NOMO-1 treated with dmso at 0.1 percent for 144 hours (cell line): ENCODE measurements around the gene TRAPPC3.

ENCODE experiments used
- DNase-seq: peaks from one replicate; lab custom pipeline; 2025; ENCODE audit not compliant: unreplicated experiment; lab: John Stamatoyannopoulos, UW

The TRAPPC3 gene

DNA sequence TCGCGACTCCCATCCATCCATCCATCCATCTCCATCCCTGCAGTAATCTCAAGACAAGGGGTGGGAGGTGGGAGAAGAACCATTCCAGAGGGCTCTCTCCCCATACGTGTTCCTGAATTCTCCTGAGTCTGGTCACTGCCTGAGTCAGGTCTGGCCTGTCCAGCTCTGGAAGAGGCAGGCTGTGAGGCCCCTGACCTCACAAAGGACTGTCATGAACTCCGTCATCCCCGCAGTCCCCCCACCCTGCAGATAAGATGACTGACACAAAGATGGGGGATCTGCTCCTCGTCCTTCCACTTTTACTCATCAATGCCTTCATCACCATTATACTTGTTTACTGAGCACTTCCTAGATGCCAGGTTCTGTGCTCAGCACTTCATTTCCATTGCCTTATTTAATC lies 5.0 kb upstream of the TRAPPC3 start:
- DNase-seq: no peak

DNA sequence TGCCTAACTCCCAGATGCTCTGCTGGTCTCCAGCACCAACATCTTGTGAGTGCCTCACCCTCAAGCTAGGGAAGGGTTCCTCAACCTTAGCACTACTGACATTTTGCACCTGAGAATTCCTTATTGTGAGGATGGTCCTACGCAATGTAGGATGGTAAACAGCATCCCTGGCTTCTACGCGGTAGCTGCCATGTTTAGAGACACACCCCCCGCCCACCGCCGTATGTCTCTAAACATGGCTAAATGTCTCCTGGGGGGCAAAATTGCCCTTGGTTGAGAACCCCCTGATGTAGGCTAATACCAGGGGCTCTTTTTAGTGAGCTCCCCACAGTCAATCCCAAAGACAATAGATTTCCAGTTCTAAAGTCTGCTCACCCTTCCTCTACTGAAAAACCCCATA lies 4.2 kb upstream of the TRAPPC3 start:
- DNase-seq: no peak

DNA sequence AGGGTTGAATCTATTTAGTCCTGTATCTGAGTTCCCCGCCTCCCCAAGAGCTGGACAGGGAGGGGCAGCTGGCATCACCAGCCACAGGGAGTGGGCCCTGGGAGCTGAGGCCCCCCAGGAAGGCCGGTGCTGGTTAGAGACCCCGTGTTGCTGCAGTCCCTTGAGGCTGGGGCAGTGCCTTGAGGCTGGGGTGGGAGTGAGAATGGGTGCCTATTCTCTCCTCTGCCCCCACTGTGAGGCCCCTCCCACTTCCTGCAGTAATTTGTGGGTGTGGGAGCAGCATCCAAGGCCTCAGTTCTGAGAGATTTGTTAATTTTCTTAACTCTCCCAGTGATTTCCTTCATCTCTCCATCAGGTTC lies 2.5 kb upstream of the TRAPPC3 start:
- no peak for DNase-seq

DNA sequence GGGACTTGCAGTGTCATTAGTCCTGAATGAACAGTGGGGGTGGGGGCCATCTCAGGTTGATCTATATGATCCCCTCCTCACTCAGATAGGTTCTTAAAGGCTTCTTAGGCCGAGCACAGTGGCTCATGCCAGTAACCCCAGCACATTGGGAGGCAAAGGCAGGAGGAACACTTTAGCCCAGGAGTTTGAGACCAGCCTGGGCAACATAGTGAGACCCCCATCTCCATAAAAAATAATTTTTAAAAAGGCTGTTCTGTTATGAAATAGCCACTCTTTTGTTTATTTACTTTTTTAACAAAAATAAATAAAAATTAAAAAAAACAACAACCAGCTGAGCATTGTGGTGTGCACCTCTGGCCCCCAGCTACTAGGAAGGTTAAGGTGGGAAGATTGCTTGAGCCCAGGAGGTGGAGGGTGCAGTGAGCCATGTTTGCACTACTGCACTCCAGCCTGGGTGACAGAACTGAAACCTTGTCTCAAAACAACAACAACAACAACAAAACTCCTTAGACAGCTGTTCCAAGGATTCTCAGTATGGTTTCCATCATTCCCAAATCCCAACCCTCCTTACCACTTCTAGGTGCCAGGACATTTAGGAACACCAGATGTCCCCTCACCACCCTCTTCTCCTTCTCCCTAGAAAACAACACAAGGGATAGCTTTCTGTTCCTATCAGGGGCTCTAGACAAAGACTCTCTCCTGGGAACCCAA lies 2.0 kb upstream of the TRAPPC3 start:
- DNase-seq: no peak

DNA sequence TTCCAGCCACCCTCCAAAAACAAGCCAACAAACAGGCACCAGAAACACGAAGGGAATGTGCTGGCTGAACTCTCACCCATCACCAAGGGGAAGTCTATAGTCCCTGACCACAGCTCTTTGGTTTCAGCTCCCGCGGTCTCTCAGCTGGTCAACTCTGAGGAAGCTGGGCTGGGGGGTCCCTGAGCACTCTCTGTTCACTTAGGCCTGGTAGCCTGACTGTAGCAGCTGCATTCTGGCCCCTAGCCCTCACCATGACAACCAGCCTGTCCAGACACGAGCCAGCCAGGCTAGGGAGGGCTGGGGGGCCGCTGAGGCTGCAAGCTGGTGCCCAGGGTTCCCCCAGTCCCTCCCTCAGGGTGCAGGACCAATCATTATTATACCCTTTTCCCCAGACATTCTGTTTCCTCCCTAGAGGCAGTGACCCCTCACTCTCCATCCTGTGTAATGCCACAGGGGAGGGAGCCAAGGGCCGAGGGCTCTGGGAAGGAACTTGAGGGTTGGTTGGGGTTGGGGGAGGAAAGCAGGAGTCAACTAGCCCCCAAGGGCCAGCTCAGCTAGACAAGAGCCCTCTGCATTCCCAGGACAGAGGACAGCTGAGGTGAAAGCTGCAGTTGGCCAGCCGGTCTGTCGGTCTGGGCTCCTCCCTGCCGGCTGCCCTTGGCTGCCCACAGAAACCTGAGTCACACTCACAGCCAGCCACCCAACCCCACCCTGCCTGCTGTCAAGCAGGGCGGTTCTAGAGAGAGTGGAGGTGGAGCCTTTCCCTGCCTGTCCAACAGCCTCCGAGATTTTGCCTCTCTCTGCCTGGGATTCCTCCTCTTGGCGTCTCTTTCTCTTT lies 1.2 kb upstream of the TRAPPC3 start:
- DNase-seq: peak; percentile 87

DNA sequence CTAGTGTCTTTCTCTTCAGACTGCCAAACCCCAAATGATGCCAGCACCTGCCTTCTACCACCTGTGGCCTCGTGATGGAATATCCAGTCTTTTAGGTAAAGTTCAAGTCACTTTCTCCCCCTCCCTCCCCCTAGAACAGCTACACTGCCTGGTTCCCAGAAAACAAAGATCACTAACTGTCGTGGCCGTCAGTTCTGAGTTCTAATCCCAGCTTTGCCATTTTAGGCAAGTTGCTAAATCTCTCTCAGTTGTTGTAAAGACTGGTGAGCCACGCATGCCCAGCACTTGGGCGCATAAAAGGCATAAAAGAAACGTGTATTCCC lies 648 bp upstream of the TRAPPC3 start:
- no peak for DNase-seq

DNA sequence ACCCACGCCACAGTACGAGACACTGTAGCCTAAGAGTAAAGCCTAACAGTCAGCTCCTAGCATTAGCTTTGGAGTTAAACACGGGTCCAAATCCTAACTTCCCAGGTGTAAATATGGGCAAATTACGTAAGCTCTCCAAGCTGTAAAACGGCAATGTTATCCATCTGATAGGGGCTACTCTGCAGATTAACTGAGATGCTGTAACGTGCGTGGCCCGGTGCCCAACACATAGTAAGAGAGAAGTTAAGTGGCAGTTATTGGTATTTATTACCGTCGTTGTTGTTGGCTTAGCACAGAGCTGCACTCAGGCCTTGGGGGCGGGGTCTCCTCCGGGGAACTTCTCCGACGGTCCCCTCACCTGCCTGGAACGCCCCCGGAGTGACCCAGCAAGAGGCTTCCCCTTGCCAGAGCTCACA lies 457 bp downstream of the TRAPPC3 start:
- no peak for DNase-seq

DNA sequence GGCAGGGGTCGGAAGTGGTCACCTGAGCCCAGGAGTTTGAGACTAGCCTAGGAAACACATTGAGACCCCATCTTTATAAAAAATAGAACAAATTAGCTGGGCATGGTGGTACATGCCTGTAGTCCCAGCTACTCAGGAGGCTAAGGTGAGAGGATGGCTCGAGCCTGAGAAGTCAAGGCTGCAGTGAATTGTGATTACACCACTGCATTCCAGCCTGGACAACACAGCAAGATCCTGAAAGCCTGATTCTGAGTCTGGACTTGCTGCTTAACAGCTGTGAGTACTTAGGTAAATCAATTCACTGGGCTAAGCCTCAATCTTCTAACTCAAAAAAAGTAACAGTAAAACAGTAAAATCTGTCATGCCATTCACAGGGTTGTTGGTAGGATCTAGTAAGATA lies 4.9 kb downstream of the TRAPPC3 start:
- no peak for DNase-seq

DNA sequence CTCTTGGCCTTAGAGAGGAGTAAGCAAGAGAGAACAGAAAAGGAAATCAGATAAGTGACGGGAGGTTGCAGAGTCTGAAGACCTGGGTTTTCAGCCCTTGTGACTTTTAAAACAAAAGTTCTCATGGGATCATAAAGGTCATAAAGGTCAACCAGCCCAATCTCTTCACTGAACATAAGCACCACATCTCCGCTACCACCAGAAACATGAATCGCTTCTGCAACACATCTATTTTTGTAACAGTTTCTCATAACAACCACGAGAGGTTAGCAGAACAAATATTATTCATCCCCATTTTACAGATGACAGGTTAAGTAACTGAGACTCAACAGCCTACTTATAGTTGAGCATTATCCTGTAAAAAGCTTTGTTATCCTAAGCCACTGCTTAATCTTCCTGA lies 5.9 kb downstream of the TRAPPC3 start:
- no peak for DNase-seq

DNA sequence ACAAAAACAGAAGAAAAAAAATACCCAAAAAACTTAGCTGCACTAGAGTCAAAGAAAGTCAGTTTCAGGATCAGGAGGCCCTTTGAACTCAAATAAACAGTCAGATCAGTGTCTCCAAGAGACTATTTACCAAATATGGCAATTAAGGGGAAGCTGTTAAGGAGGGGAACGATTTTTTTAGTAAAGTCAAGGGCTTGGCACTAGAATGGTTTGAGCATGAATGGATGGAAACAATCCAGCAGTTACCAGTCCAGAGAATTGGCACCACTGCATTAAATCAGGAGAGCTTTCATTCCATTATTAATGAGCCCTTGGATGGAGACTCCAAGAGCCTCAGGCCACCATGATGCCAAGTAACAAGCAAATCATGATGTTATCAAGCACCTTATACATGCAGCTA lies 7.2 kb downstream of the TRAPPC3 start:
- peak; percentile 47 for DNase-seq

DNA sequence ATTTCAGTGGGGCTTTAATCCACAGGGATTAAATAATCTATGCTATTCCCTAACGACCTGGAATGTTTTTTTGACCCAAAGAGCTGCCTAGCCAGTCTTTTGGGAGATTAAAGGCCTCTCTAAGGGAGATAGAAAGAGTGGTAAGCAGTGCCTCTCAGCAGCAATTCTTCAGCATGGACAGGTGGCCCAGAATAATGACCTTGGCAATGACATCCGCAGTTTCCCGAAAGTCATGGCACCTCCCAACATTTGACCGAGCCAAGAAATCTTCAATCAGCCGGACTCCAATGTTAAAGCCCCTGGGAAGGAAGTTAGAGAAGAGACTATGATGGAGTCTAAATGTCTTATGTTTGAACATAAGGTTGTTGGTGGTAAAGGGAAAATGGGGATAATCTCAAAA lies 9.8 kb downstream of the TRAPPC3 start:
- no peak for DNase-seq

DNA sequence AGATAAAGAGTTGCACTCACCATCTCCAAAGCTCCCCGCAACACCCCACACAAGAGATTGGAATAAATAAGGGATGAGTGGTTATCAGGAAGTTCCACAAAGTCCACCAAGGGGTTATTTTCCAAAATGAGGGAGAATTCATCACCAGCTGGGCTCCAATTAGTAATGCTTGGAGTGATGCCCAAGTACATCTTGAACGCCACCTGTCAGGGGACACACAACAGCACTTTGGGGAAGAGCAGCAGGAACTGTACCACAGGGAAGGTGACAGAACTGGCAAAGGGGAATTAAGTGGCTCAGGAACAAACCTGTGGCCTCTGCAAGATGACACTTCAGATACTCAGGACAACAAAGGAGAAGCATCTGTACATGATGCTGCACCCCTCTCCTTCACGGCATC lies 11.5 kb downstream of the TRAPPC3 start:
- no peak for DNase-seq

DNA sequence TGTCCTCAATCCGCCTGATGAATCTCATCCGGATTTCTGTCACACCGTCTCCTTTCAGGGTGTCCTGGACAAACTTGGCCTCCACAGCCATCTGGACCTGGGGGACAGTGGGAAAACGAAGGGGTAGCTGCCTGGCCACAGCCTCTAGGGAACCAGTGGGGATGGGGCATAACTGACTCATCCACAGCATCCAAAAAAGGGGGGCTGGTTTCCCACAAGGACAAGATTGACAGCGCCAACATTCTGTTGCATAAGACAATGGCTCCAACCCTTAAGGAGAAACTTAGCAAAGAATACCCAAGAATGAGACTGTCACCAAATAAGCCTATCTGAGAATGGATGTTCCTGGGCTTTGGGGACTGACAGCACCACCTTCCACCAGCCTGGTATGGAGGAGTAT lies 12.1 kb downstream of the TRAPPC3 start:
- no peak for DNase-seq

DNA sequence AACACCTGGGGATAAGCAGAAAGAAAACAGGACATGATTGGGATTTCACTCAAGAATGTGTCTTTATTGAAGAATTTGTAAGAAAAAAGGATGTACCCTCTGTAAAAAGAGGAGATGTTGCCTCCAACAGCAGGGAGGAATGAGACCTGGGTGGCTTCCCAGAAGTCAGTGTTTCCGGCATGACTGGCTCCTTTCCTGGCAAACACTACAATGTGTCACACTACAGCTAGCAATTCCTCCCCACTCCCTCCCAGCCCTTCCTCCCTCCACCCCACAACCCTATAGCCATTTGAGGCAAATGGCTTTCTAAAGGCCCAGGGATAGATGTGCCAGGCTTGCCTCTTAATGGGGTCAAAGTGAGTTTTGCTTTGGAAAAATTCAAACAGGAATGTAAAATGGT lies 12.8 kb downstream of the TRAPPC3 start:
- no peak for DNase-seq

DNA sequence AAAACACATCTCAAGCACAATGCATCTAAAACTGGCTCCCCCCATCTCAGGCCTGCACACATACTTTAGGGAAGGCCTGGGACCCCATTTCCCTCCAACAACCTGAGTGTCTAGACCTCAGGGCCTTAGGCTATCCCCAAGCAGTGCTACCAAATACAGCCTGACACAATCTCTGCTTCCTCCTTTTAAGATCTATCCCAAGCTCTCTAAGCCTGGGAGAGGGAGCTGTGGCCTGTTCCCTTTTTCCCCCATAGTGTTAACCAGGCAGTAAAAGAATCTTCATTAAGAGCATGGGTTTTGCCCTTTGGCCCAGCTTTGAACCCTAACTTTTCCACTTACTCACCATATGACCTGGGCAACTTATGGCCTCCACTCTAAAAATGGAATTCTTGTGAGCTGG lies 13.5 kb downstream of the TRAPPC3 start:
- no peak for DNase-seq

DNA sequence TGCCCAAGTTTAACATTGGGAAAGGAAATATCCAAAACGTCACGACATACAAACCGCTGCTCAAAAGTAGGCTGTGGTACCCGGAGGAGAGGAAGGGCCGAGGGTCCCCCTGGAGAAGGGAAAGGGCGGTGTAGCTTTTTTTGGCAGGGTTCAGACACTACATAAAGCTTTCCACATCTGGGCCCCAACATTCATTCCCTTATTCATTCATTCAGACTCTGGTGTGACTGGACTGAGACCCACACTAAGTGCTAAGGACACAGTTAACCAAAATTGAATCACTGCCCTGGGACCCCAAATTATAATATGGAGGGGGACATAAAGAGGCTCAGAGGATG lies 14.0 kb downstream of the TRAPPC3 start:
- DNase-seq: no peak

DNA sequence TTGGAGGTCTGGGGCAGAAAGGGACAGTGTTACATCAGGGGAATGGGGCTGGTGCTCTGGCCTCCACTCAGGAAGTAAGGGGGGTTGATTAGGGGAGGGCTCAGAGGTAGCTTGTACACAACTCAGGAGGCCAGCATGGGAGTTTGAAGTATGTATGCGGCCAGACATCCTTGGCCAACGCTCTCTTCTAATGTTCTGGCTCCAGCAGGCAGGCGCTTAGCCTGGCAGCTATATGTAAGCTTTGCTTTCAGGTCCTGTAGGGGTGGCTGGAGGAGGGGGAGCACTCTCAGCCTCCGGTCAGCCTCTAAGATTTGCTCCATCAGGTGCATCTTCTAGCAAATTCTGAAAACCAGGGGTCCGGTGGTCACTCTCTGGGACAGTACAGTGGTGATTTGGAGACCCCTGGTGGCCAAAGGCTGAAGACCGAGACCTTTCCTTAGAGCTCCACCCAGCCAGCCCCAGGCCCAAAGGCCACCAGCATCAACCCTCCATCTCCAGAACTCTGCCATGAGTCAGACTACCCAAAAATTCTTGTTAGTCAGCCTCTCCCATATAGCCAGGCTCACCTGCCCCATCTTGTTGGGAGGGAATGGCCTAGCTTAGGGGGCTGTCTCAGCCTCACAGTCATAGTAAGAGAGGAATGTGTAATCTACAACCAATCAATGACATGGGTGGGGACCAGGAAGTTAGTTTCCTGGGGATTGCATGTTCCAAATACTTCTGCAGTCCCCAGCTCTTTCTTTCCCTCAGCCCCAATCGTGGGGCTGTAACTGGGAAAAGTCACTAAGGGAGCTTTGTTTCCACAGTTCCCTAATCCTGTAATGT lies 14.6 kb downstream of the TRAPPC3 start:
- DNase-seq: no peak

DNA sequence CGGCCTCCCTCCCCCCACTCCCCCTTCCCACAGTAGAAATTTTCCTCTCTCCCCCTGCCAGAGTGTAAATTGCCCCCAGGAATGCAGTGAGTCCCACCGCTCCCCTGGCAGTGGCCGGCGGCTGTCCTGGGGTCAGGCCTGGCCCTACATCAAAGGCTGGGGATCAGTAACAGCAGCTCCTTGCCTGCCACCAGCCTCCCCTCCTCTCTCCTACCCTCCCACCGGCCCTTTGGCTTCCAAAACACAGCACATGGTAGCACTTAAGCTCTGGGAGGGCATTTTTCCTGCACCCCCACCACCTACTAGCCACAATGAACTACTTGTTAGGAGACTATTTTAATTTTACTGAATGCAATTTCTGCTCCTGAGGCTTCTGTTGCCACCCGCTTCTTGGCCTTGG lies 15.3 kb downstream of the TRAPPC3 start:
- no peak for DNase-seq

DNA sequence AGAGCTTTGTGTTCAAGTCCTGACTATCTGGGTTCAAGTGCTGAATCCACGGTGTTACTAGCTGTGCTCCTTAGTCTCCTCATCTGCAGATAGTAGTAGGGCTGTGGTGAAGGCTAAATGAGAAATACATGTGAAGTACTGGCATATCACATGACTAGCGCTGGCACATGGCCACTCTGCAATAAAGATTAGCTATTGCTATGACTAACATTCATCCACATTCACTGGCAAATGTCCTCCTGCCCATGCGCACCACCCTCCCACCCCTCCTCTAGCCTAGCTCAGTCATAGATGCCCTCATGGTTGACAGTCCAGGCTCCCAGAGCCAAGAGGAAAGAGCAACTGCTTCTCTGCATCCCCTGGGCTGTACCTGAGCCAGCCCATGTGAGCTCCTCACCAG lies 15.8 kb downstream of the TRAPPC3 start:
- no peak for DNase-seq

DNA sequence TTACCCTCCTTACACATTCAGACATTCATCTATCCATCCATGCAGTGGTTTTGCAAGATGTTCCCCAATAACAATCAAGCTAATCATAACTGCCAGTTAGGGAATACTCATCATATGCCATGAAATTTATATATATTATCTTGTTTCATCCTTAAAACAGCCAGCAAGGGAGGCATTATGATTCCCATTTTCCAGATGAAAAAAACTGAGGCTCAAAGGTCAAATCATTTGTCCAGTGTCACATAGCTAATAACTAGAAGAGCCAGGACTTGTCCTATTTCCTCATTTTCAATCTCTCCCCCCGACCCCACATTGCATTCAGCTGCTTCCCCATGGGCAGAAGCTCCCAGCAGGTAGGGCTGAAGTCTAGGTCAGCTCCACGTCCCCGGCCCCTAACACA lies 17.3 kb downstream of the TRAPPC3 start:
- no peak for DNase-seq

DNA sequence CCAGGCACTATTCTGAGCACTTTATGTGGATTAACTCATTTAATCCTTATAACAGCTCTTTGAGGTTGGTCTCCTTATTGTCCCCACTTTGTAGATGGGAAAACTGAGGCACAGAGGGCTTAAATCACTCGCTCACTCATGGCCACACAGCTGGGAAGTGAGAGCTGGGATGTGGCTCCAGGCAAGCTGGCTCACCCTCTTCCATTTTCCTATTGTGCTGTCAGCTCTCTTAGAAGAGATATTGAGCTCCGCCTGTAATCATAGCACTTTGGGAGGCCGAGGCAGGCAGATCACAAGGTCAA lies 20.4 kb downstream of the TRAPPC3 start:
- no peak for DNase-seq

DNA sequence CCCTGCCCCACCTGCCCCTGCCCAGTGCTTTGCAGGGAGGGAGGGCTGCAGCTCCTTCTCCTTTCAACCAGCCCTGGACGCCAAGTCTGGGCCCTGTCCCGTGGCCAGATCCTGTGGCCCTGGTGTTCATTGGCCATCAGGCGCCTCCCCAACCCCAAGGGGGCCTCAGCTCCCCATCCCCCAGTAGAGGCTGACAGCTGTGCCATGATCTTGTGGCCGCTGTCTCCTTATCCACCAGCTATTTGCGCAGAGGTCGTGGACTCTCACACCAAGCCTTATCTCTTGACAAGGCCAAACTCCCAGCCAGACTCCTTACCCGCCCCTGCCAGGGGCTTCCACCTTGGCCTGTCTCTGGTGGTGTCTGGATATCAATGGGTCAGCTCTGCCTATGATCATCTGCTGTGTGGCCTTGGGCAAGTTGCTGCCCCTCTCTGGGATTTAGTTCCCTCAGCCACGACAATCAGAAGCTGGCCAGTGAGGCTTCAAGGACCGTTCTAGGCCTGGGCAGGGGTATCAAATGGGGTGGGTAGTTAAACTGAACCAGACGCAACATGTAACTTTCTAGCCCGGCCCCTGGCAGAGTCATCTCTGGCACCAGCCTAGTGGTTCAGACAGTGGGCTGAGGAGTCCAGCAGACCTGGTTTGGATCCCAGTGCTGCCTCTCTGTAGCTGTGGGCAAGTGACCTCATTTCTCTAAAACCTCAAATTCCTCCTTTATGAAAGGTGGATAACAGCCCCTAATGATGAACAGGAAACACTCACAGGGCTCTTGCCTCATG lies 21.0 kb downstream of the TRAPPC3 start:
- DNase-seq: no peak
